ENCODE measurements around the gene ZFYVE27.

ZFYVE27 gene

GRCh38 chr10:97759158-97759887 lies 22.4 kb downstream of the ZFYVE27 start (continued):
- TF ChIP-seq SALL2 (tag by site-specific recombination; IDR thresholded peaks at IDR 0.05; ENCODE audit: borderline replicate concordance) (no peak), ZXDB (tag by site-specific recombination; IDR thresholded peaks at IDR 0.05) (no peak), ZNF114 (tag by site-specific recombination; IDR thresholded peaks at IDR 0.05) (no peak), YY1 (tag by site-specific recombination; IDR thresholded peaks at IDR 0.05) (no peak), ZNF544 (tag by site-specific recombination; IDR thresholded peaks at IDR 0.05) (no peak), GLIS2 (tag by site-specific recombination; IDR thresholded peaks at IDR 0.05) (peak; percentile 61), ZNF701 (tag by site-specific recombination; IDR thresholded peaks at IDR 0.05) (no peak), HOXA7 (CRISPR knock-in tag; IDR thresholded peaks at IDR 0.05; ENCODE audit: borderline replicate concordance) (no peak), PRDM1 (tag by site-specific recombination; IDR thresholded peaks at IDR 0.05) (no peak), MYNN (tag by site-specific recombination; IDR thresholded peaks at IDR 0.05; ENCODE audit: borderline replicate concordance) (no peak), IKZF3 (tag by site-specific recombination; IDR thresholded peaks at IDR 0.05) (0 out of 2 replicates have a peak, but pooled peaks have one; percentile 21), ZNF140 (tag by site-specific recombination; IDR thresholded peaks at IDR 0.05) (no peak), PBX3 (CRISPR knock-in tag; IDR thresholded peaks at IDR 0.05) (no peak), ZNF768 (tag by site-specific recombination; IDR thresholded peaks at IDR 0.05) (no peak), ZBTB26 (tag by site-specific recombination; optimal IDR thresholded peaks at IDR 0.05) (no peak), ZNF133 (tag by site-specific recombination; IDR thresholded peaks at IDR 0.05) (no peak), INSM2 (tag by site-specific recombination; IDR thresholded peaks at IDR 0.05) (no peak)

- Histone ChIP-seq H3K4me3 (ENCODE audit: low read depth, low read length) (no peak overlapping the region), H3K9me3 (ENCODE audit: control insufficient read depth, insufficient read depth, low read depth, low read length) (no peaks in the 10 kb centered on the region), H3K36me3 (ENCODE audit: control insufficient read depth in 2 of 2, insufficient read depth in 1 of 2, low read length in 2 of 2) (peaks cover 4 to 62% of the 10 kb centered on the region in 2 experiments), H3K27ac (ENCODE audit: extremely low read depth, low read depth, low read length) (no peak overlapping the region), H3K4me1 (ENCODE audit: control insufficient read depth, insufficient read depth, low read length) (no peaks in the 10 kb centered on the region)
- POLR2A ChIA-PET = interaction anchor here (0.6 kb wide), 1 partner anchor 1722 kb away, joined by 4 read pairs; no protein-coding TSS in a partner anchor
- CTCF ChIA-PET = interaction anchor here (0.7 to 5.5 kb wide), 7 partner anchors 10 to 943 kb away, joined by 3 to 36 read pairs (median 4); no protein-coding TSS in a partner anchor
- TF ChIP-seq SALL2 (tag by site-specific recombination; IDR thresholded peaks at IDR 0.05; ENCODE audit: borderline replicate concordance) (no peak), OSR2 (tag by site-specific recombination; IDR thresholded peaks at IDR 0.05) (no peak), ZNF362 (tag by site-specific recombination; IDR thresholded peaks at IDR 0.05) (no peak), ZEB2 (tag by site-specific recombination; IDR thresholded peaks at IDR 0.05) (no peak), MEIS1 (CRISPR knock-in tag; IDR thresholded peaks at IDR 0.05; ENCODE audit: borderline replicate concordance) (no peak), ZSCAN5A (tag by site-specific recombination; IDR thresholded peaks at IDR 0.05) (no peak), SP7 (tag by site-specific recombination; IDR thresholded peaks at IDR 0.05) (no peak), ZNF148 (tag by site-specific recombination; IDR thresholded peaks at IDR 0.05; ENCODE audit: borderline replicate concordance) (no peak), ZNF391 (tag by site-specific recombination; IDR thresholded peaks at IDR 0.05; ENCODE audit: borderline replicate concordance, low read depth) (no peak), SCRT2 (tag by site-specific recombination; IDR thresholded peaks at IDR 0.05) (no peak)
Measured at GRCh38 chr10:97759946-97760345, 23.0 kb downstream of the ZFYVE27 start.

All from HEK293 (cell line).